Measurements from ENCODE around the gene ZFHX2.

The ZFHX2 gene

GRCh38 chr14:23482823-23483148 lies 68.8 kb downstream of the ZFHX2 start:
- no peak for TF ChIP-seq CTCF (IDR thresholded peaks at IDR 0.05; ENCODE audit: borderline replicate concordance, insufficient read depth, low read depth, low read length)
- H3K4me3 ChIP-seq (ENCODE audit: low read depth, low read length) = no peak overlapping the region

DNA sequence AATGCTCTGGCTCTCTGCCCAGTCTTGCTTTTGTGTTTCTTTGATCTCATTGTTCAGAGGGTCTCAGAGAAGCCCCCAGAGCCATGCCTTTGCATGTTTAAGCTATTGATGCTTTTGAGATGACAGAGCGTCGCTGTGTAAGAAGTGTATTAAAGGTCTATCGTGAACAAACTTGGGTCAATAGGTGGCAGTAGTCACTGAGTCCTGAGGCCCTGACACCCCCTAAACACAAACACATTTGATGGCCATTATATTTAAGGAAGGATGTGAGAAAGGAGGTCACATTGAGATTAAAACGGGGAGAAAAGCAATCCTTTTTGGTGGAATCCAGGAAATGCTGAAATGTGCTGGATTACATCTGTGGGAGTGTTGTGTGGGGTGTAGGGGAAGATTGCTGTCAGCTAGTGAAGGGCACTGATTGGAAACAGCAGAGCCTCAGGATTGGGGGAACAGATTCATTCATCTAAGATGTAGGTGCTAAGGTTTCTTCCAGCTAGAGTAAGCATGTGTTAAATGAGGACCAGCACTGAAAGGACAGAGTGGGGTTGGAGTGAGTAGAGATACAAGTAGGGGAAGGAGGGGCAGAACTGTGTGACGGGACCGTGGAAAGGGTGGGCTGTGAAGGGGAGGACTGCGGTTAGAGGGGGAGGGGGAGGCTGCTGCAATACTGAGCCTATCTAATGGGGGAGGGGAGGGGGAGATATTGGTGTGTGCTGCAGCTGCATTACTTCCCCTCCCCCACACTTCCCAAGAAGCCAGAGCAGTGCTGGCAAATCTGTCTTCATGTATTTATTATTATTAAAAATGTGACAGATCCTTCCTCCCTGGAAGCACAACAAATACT lies 69.4 kb downstream of the ZFHX2 start:
- H3K4me3 ChIP-seq (ENCODE audit: low read depth, low read length) = no peak overlapping the region
- no peak for TF ChIP-seq CTCF (IDR thresholded peaks at IDR 0.05; ENCODE audit: borderline replicate concordance, insufficient read depth, low read depth, low read length)

- no peak for TF ChIP-seq CTCF (IDR thresholded peaks at IDR 0.05; ENCODE audit: borderline replicate concordance, insufficient read depth, low read depth, low read length)
- no peak overlapping the region for H3K4me3 ChIP-seq (ENCODE audit: low read depth, low read length)
Measured at GRCh38 chr14:23481362-23481970, 70.1 kb downstream of the ZFHX2 start.

- H3K4me3 ChIP-seq (ENCODE audit: low read depth, low read length) = no peak overlapping the region
- TF ChIP-seq CTCF (IDR thresholded peaks at IDR 0.05; ENCODE audit: borderline replicate concordance, insufficient read depth, low read depth, low read length) = peak; percentile 46; the same call in 1 of the 2 replicates
Measured at GRCh38 chr14:23478109-23478759, 73.3 kb downstream of the ZFHX2 start.

- no peak for TF ChIP-seq CTCF (IDR thresholded peaks at IDR 0.05; ENCODE audit: borderline replicate concordance, insufficient read depth, low read depth, low read length)
- H3K4me3 ChIP-seq (ENCODE audit: low read depth, low read length) = no peak overlapping the region
Measured at GRCh38 chr14:23470947-23471346, 80.6 kb downstream of the ZFHX2 start.
